Retina (tissue), 1 donor: Measurements from ENCODE around the gene JOSD2.
A peak's percentile ranks its signal among the peaks of the same experiment; 100 is the strongest.
"Not testable (repeated sequence)": the region's sequence is repeated elsewhere in the genome, so short reads cannot be mapped to it uniquely, and the experiment has no call there.

Experiments used
- DNase-seq: peaks from one replicate; pipeline ENCODE4 v3.0.0-alpha.2; 2016

Gene JOSD2

GRCh38 chr19:50546527-50547221 lies 35.7 kb upstream of the JOSD2 start:
- no peak for DNase-seq

GRCh38 chr19:50542943-50543342 lies 32.0 kb upstream of the JOSD2 start:
- DNase-seq = no peak

GRCh38 chr19:50537769-50538230 lies 26.8 kb upstream of the JOSD2 start:
- DNase-seq = peak; percentile 89

- DNase-seq = no peak
These were observed 26.3 kb upstream of the JOSD2 start for GRCh38 chr19:50537306-50537685.

- no peak for DNase-seq
These were observed 25.8 kb upstream of the JOSD2 start for GRCh38 chr19:50536662-50537305.

GRCh38 chr19:50535672-50536187 lies 24.7 kb upstream of the JOSD2 start:
- DNase-seq = no peak

GRCh38 chr19:50534478-50534877 lies 23.5 kb upstream of the JOSD2 start:
- no peak for DNase-seq

- DNase-seq = no peak
These were observed 22.0 kb upstream of the JOSD2 start for GRCh38 chr19:50532952-50533351.

- peak; percentile 36 for DNase-seq
These were observed 20.2 kb upstream of the JOSD2 start for GRCh38 chr19:50531171-50531612.

- not testable (repeated sequence) for DNase-seq
These were observed 17.1 kb upstream of the JOSD2 start for GRCh38 chr19:50528052-50528451.

- no peak for DNase-seq
These were observed 11.9 kb upstream of the JOSD2 start for GRCh38 chr19:50522881-50523280.

- no peak for DNase-seq
These were observed 10.0 kb upstream of the JOSD2 start for GRCh38 chr19:50520822-50521465.

GRCh38 chr19:50519006-50519575 lies 8.1 kb upstream of the JOSD2 start:
- no peak for DNase-seq

GRCh38 chr19:50518091-50519005 lies 7.4 kb upstream of the JOSD2 start:
- no peak for DNase-seq

- DNase-seq = no peak
These were observed 6.7 kb upstream of the JOSD2 start for GRCh38 chr19:50517704-50518075.

GRCh38 chr19:50516964-50517703 lies 6.1 kb upstream of the JOSD2 start:
- no peak for DNase-seq

- no peak for DNase-seq
These were observed 5.5 kb upstream of the JOSD2 start for GRCh38 chr19:50516456-50516855.

- no peak for DNase-seq
These were observed 4.2 kb upstream of the JOSD2 start for GRCh38 chr19:50515168-50515561.

- DNase-seq = peak; percentile 85
These were observed 3.6 kb upstream of the JOSD2 start for GRCh38 chr19:50514346-50515167.

GRCh38 chr19:50513746-50514345 lies 2.9 kb upstream of the JOSD2 start, which contains the start of gene ASPDH:
ASPDH (minus strand) TSS chr19:50513913; CDS start chr19:50513823, 90 bp downstream.
- no peak for DNase-seq
